Peyer's patch (tissue), 4 donors: ENCODE results near the gene MLKL. TPM values are rescaled to one million over a fixed set of nuclear protein-coding genes. Genes with fewer than 3 reads are reported as not detected.
"Not testable (repeated sequence)": the region's sequence is repeated elsewhere in the genome, so short reads cannot be mapped to it uniquely, and the experiment has no call there.

Experiments
- DNase-seq, 3 donors: peaks; one replicate each; pipeline ENCODE4 v3.0.0-alpha.2; 2017 to 2019
- H3K27ac ChIP-seq, 4 donors: fragments of 200-600 bp; sonication (generic); one replicate each; pipeline ENCODE4 v1.5.1; 2016 to 2019
- H3K27me3 ChIP-seq, 2 donors: fragments of 200-600 bp; sonication (generic); one replicate each; pipeline ENCODE4 v1.5.1; 2019
- H3K36me3 ChIP-seq, 3 donors: fragments of 200-600 bp; sonication (generic); one replicate each; pipeline ENCODE4 v1.5.1; 2016 to 2019
- H3K4me1 ChIP-seq, 4 donors: fragments of 200-600 bp; sonication (generic); one replicate each; pipeline ENCODE4 v1.5.1; 2016 to 2019
- H3K4me3 ChIP-seq, 4 donors: fragments of 200-600 bp; sonication (generic); 1 replicate in 3 of 4; 2 replicates in 1 of 4; pipeline ENCODE4 v1.5.1; 2016 to 2019; ENCODE audit warnings: mild to moderate bottlenecking in 1 of 4
- H3K9me3 ChIP-seq, 4 donors: fragments of 200-600 bp; sonication (generic); one replicate each; pipeline ENCODE4 v1.5.1; 2016 to 2019; ENCODE audit warnings: mild to moderate bottlenecking in 1 of 4
- CTCF ChIP-seq, 6 experiments: fragments of 450-650 bp in 4 of 6; fragments of 200-600 bp in 2 of 6; sonication (generic) in 1 of 6; IDR thresholded peaks; one replicate each; pipeline ENCODE4 v1.5.1; 2017 to 2019; ENCODE audit warnings: antibody characterized with exemption in 6 of 6, mild to moderate bottlenecking in 3 of 6, moderate library complexity in 1 of 6
- POLR2A ChIP-seq, 2 donors: fragments of 450-650 bp; IDR thresholded peaks; one replicate each; pipeline ENCODE4 v1.5.1; 2017; ENCODE audit warnings: antibody characterized with exemption in 2 of 2, mild to moderate bottlenecking in 2 of 2, moderate library complexity in 2 of 2
- total RNA-seq, 4 donors: library from RNA; depleted of rRNA; stranded (reverse); fragments of >200 nt; gene quantifications; one replicate each; pipeline ENCODE4 v1.1.0, GENCODE V29; 2016

The MLKL gene
- total RNA-seq, 4 donors from 2014 or later: 13.7 to 78.4 (median 22.5) TPM

- Histone ChIP-seq H3K9me3 (no peaks in the 10 kb centered on the region), H3K4me1 (no peaks in the 10 kb centered on the region), H3K36me3 (peaks cover 0 to 54% (median 0%) of the 10 kb centered on the region in 3 donors), H3K27me3 (no peaks in the 10 kb centered on the region), H3K4me3 (no peak overlapping the region), H3K27ac (no peak overlapping the region)
- no peak for DNase-seq
- TF ChIP-seq POLR2A (IDR thresholded peaks at IDR 0.05): no peak
- no peak for TF ChIP-seq CTCF (IDR thresholded peaks at IDR 0.05)
These were observed 46.1 kb downstream of the MLKL start for GRCh38 chr16:74654536-74655050.

- not testable (repeated sequence) for H3K4me1 ChIP-seq, DNase-seq, H3K27ac ChIP-seq, H3K9me3 ChIP-seq, H3K4me3 ChIP-seq, H3K27me3 ChIP-seq
- H3K36me3 ChIP-seq: peaks cover 0 to 54% (median 0%) of the 10 kb centered on the region in 3 donors
These were observed 47.8 kb downstream of the MLKL start for GRCh38 chr16:74652883-74653282.

DNA sequence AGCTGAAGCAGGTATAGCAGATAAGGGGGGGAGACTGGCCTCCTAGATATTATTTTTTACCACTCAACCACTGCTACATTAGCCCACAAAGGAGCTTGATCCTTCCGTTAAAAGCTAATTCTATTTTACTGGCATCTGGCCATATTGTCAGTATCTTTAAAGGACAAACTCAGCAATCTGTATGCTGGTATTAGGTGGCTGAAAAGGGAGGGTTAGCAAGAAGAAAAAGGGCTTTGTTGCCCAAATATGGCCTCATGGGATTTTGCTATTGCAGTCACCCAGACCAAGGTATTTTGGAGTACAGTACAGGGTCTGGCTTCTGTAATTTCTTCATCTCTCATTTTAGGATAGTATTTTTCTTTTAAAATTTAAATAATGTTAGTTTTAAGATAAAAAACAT, 48.4 kb downstream of the MLKL start:
- H3K36me3 ChIP-seq: peaks cover 0 to 59% (median 0%) of the 10 kb centered on the region in 3 donors
- TF ChIP-seq CTCF (IDR thresholded peaks at IDR 0.05): no peak
- no peak for TF ChIP-seq POLR2A (IDR thresholded peaks at IDR 0.05)
- no peak overlapping the region for H3K4me3 ChIP-seq
- H3K4me1 ChIP-seq: no peaks in the 10 kb centered on the region
- H3K9me3 ChIP-seq: no peaks in the 10 kb centered on the region
- H3K27ac ChIP-seq: no peak overlapping the region
- no peaks in the 10 kb centered on the region for H3K27me3 ChIP-seq
- DNase-seq: no peak

GRCh38 chr16:74651841-74652240, 48.8 kb downstream of the MLKL start:
- Histone ChIP-seq H3K9me3 (no peaks in the 10 kb centered on the region), H3K4me3 (no peak overlapping the region), H3K27me3 (no peaks in the 10 kb centered on the region), H3K27ac (no peak overlapping the region), H3K36me3 (peaks cover 0 to 58% (median 0%) of the 10 kb centered on the region in 3 donors), H3K4me1 (no peaks in the 10 kb centered on the region)
- TF ChIP-seq POLR2A (IDR thresholded peaks at IDR 0.05) (no peak), CTCF (IDR thresholded peaks at IDR 0.05) (no peak)
- DNase-seq: no peak

GRCh38 chr16:74650966-74651567, 49.6 kb downstream of the MLKL start:
- H3K4me3 ChIP-seq: no peak overlapping the region
- no peaks in the 10 kb centered on the region for H3K4me1 ChIP-seq
- no peaks in the 10 kb centered on the region for H3K27me3 ChIP-seq
- no peak for DNase-seq
- no peak overlapping the region for H3K27ac ChIP-seq
- H3K9me3 ChIP-seq: no peaks in the 10 kb centered on the region
- TF ChIP-seq CTCF (IDR thresholded peaks at IDR 0.05) (peak; percentile 20 to 52 (median 34)), POLR2A (IDR thresholded peaks at IDR 0.05) (no peak)
- peaks cover 0 to 62% (median 0%) of the 10 kb centered on the region in 3 donors for H3K36me3 ChIP-seq

DNA sequence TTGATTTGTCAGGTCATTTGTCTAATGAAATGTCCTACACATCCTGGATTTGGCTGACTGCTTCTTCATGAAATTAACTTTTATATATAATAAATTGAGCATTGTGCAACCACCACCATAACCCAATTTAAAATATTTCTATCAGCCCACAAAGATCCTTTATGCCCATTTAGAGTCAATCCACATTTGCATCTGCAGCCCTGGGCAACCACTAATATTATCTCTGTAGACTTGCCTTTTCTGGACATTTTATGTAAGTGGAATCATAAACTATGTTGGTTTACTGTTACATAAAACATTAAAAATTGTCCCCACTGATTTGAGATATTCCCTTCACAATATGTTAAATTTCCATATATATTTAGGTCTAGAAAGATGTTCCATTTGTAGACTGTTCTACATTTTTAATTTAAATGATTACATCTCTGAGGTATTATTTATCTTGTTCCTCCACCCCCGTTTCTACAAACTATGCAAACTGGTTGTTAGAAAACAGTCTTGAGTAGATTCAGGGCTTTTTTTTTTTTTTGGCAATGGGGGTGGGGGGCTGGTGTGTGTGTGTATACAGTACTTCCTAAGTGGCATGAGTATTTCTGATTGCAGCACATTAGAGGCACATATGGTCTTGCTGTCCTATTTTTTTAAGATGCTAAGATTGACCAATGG, 50.7 kb downstream of the MLKL start:
- Histone ChIP-seq H3K36me3 (peaks cover 0 to 64% (median 0%) of the 10 kb centered on the region in 3 donors), H3K27ac (no peak overlapping the region), H3K4me3 (no peak overlapping the region), H3K9me3 (no peaks in the 10 kb centered on the region), H3K27me3 (no peaks in the 10 kb centered on the region), H3K4me1 (no peaks in the 10 kb centered on the region)
- no peak for TF ChIP-seq POLR2A (IDR thresholded peaks at IDR 0.05)
- DNase-seq: no peak
